ENCODE measurements around the gene ABLIM1. TPM values are rescaled to one million over a fixed set of nuclear protein-coding genes. Genes with fewer than 3 reads are reported as not detected.

The ABLIM1 gene
- polyA plus RNA-seq, 1 donor from 2014 or later: 10.1 TPM

- no peak for TF ChIP-seq EZH2 (IDR thresholded peaks at IDR 0.05; ENCODE audit: borderline replicate concordance, insufficient read depth, low read length, poor library complexity, severe bottlenecking)
Observed at GRCh38 chr10:114487815-114488536, 170.1 kb downstream of the ABLIM1 start (continued).

- Histone ChIP-seq H3K36me3 (ENCODE audit: insufficient read depth, low read length) (no peaks in the 10 kb centered on the region), H4K20me1 (ENCODE audit: insufficient read depth) (no peaks in the 10 kb centered on the region), H3K27ac (ENCODE audit: low read length) (no peak overlapping the region), H2AFZ (ENCODE audit: low read depth, low read length) (no peak overlapping the region), H3K4me3 (ENCODE audit: low read length) (no peak overlapping the region), H3K27me3 (ENCODE audit: insufficient read depth, low read depth, low read length) (no peaks in the 10 kb centered on the region), H3K9ac (ENCODE audit: low read length) (no peak overlapping the region), H3K9me2 (ENCODE audit: insufficient read depth, low read length) (no peaks in the 10 kb centered on the region), H3K4me2 (ENCODE audit: low read length) (no peak overlapping the region), H3K79me2 (replicated peaks; ENCODE audit: insufficient read depth, low read length) (no peaks in the 10 kb centered on the region), H3K9me3 (ENCODE audit: low read length) (no peaks in the 10 kb centered on the region), H3F3A (ENCODE audit: insufficient read depth, low read length, poor library complexity, severe bottlenecking) (no peaks in the 10 kb centered on the region)
- TF ChIP-seq CTCF (IDR thresholded peaks at IDR 0.05; ENCODE audit: poor library complexity, severe bottlenecking) (peak; percentile 46), SMC3 (conservative IDR thresholded peaks at IDR 0.05; ENCODE audit: poor library complexity) (no peak)
Observed at GRCh38 chr10:114486938-114487814, 170.9 kb downstream of the ABLIM1 start.

- H2AFZ ChIP-seq (ENCODE audit: low read depth, low read length): no peak overlapping the region
- no peak overlapping the region for H3K9ac ChIP-seq (ENCODE audit: low read length)
- H3K9me3 ChIP-seq (ENCODE audit: low read length): no peaks in the 10 kb centered on the region
- H3F3A ChIP-seq (ENCODE audit: insufficient read depth, low read length, poor library complexity, severe bottlenecking): no peaks in the 10 kb centered on the region
- H3K36me3 ChIP-seq (ENCODE audit: insufficient read depth, low read length): no peaks in the 10 kb centered on the region
- TF ChIP-seq POLR2AphosphoS5 (IDR thresholded peaks at IDR 0.05) (no peak), TAF1 (IDR thresholded peaks at IDR 0.05; ENCODE audit: low read depth) (no peak), RAD21 (conservative IDR thresholded peaks at IDR 0.05) (no peak)
- H3K9me2 ChIP-seq (ENCODE audit: insufficient read depth, low read length): no peaks in the 10 kb centered on the region
- H3K27ac ChIP-seq (ENCODE audit: low read length): no peak overlapping the region
- no peak overlapping the region for H3K4me2 ChIP-seq (ENCODE audit: low read length)
- H3K79me2 ChIP-seq (replicated peaks; ENCODE audit: insufficient read depth, low read length): no peaks in the 10 kb centered on the region
- no peaks in the 10 kb centered on the region for H3K27me3 ChIP-seq (ENCODE audit: insufficient read depth, low read depth, low read length)
- no peak overlapping the region for H3K4me3 ChIP-seq (ENCODE audit: low read length)
- no peaks in the 10 kb centered on the region for H4K20me1 ChIP-seq (ENCODE audit: insufficient read depth)
Observed at GRCh38 chr10:114485696-114486400, 172.2 kb downstream of the ABLIM1 start.

- no peak for TF ChIP-seq SMC3 (conservative IDR thresholded peaks at IDR 0.05; ENCODE audit: poor library complexity)
- no peak for TF ChIP-seq REST (IDR thresholded peaks at IDR 0.05; ENCODE audit: borderline replicate concordance)
- no peak for TF ChIP-seq POLR2AphosphoS5 (IDR thresholded peaks at IDR 0.05)
- TF ChIP-seq TAF1 (IDR thresholded peaks at IDR 0.05; ENCODE audit: low read depth): no peak
- no peak for TF ChIP-seq RAD21 (conservative IDR thresholded peaks at IDR 0.05)
- TF ChIP-seq MXI1 (conservative IDR thresholded peaks at IDR 0.05; ENCODE audit: poor library complexity, severe bottlenecking): no peak
- no peak for TF ChIP-seq EZH2 (IDR thresholded peaks at IDR 0.05; ENCODE audit: borderline replicate concordance, insufficient read depth, low read length, poor library complexity, severe bottlenecking)
- TF ChIP-seq EP300 (conservative IDR thresholded peaks at IDR 0.05; ENCODE audit: poor library complexity, severe bottlenecking): no peak
- no peak for TF ChIP-seq CTCF (IDR thresholded peaks at IDR 0.05; ENCODE audit: poor library complexity, severe bottlenecking)
- no peak overlapping the region for H2AFZ ChIP-seq (ENCODE audit: low read depth, low read length)
- no peaks in the 10 kb centered on the region for H3F3A ChIP-seq (ENCODE audit: insufficient read depth, low read length, poor library complexity, severe bottlenecking)
- no peak overlapping the region for H3K27ac ChIP-seq (ENCODE audit: low read length)
- no peaks in the 10 kb centered on the region for H3K9me2 ChIP-seq (ENCODE audit: insufficient read depth, low read length)
- no peaks in the 10 kb centered on the region for H3K36me3 ChIP-seq (ENCODE audit: insufficient read depth, low read length)
- H3K9ac ChIP-seq (ENCODE audit: low read length): no peak overlapping the region
- no peak overlapping the region for H3K4me2 ChIP-seq (ENCODE audit: low read length)
- no peaks in the 10 kb centered on the region for H3K9me3 ChIP-seq (ENCODE audit: low read length)
- H3K27me3 ChIP-seq (ENCODE audit: insufficient read depth, low read depth, low read length): no peaks in the 10 kb centered on the region
- no peak overlapping the region for H3K4me3 ChIP-seq (ENCODE audit: low read length)
- H3K79me2 ChIP-seq (replicated peaks; ENCODE audit: insufficient read depth, low read length): no peaks in the 10 kb centered on the region
- no peaks in the 10 kb centered on the region for H4K20me1 ChIP-seq (ENCODE audit: insufficient read depth)
Observed at GRCh38 chr10:114483575-114483974, 174.5 kb downstream of the ABLIM1 start.
